GM19397 (cell line): ENCODE data around the gene UTP4.

Source experiments
- ATAC-seq: cut with Tn5 transposase; IDR thresholded peaks from one replicate; pipeline ENCODE4 v1.9.1; 2021; ENCODE audit warnings: mild to moderate bottlenecking, moderate library complexity; ENCODE audit not compliant: unreplicated experiment

UTP4 gene

DNA sequence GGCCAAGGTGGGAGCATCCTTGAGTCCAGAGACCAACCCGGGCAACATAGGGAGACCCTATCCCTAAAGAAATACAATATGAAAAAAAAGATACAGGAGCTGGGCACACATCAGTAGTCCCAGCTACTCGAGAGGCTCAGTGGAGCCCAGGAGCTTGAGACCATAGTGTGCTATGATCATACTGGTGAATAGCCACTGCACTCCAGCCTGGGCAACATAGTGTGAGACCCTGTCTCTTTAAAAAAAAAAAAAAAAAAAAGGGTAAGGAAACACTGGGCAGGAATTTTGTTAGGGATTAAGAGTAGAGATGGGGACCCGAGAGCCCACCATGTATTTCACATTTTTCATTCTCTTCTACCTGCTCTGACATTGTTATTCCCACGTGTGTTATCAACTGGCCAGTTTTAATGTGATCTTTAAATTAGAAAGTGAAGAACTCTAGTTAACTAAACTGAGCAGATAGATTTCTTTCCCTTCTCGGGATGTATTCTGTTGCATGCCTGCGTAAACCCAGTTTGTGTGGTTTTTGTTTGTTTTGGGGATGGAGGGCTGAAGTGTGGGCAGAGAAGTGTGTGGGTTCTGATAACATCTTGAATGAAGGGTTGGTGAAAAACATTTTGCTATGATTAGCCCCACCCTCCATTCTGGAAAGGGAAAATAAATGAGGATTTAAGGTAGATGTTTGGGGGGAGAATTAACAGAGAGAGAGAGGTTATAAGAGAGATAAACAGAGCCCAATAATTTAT, 37.3 kb downstream of the UTP4 start:
- no peak for ATAC-seq

DNA sequence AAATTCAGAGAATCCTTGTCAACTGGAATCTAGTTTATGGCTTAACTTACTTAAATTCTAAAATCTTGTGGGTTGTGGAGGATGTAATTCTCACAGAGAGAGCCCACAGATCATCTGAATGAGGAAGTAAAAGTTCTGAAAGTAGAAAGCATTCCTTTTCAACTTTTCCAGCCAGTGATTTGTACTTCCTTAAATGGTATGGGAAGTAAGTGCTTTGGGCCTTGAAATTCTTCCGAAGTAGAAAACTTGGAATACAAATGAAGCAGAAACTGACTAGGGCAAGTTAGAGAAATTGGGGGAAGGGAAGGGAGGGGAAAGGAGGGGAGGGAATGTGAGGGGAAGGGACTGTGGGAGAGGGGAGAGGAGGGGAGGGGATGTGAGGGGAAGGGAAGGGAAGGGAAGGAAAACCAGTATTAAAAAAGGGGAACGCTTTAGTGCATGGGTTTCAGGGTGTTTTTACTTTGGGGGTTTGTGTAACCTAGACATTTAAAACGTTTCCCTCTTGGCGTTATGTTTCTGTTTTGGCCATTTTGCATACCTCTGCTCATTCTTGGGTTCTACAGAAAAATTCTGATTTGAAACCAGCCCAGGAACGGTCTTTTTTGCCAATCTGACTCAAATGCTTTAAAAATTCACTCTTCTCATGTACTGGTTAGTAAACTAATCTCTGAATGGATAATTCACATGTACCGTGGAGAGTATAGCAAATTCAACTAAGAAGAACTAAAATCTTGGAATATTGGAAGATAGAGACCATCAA, 39.1 kb downstream of the UTP4 start:
- no peak for ATAC-seq

DNA sequence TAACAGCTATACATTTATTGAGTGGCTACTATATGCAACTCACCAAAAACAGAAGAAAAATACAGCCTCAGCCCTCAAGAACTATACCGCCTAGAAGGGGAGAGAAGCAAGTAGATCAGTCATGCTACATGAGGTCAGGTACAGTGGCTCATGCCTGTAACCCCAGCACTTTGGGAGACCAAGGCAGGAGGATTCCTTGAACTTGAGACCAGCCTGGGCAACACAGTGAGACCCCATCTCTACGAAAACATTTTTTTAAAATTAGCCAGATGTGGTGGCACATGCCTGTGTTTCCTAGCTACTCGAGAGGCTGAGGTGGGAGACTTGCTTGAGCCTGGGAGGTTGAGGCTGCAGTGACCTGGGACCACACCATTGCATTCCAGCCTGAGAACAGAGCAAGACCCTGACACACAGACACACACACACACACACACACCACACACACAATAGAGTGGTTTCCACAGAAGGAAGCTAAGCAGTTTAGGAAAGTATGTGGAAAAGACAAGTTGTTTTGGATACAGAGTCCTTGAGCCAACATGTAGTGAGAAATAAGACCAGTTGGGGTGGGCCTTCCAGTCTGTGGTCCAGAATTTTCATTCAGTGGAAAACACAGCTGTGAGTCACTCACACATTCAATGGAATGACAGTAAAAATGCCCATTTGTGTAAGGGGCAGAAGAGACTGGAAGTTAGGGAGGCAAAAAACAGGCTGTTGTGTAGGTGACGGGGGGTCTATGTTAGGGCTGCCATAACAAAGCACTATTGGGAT, 43.8 kb downstream of the UTP4 start:
- no peak for ATAC-seq

DNA sequence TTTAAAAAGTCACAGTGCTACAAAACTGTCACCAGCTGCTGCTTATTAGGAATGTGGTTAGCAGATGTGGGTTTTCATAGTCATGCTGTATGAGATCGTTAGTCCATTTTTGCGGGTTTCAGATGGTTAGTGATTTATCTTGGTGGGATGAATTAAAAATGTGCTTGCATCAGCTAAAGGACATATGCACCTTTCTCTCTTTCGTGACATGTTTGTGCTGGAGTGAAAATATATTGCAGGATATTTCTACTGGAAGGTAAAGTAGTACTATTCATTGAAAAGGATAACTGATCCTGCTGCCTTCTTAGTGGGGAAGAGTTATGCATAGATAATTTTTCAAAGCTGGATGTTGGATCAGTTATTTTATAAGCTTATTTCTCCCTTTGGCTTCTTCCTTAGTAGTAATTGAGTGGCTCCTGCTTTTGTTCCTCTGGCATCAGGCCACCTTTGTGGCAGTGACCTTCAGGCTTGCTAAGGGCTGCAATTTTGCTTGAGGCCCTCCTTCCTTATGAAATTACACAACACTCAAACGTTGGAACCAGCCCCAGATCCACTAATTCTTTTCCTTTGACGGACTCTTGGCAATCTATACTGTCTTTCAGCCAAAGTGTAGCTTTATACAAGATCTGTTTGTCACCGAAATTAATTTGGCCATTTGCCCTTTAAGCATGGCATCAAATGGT, 47.0 kb downstream of the UTP4 start:
- no peak for ATAC-seq

DNA sequence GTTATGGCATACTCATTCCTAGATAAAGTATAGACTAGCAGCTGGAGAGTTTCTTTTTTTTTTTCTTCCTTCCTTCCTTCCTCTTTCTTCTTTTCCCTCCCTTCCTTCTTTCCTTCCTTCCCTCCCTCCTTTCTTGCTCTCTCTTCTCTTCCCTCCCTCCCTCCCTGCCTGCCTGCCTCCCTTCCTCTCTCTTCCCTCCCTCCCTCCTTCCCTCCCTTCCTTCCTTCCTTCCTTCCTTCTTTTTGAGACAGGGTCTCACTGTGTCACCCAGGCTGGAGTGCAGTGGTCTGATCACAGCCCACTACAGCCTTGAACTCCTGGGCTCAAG, 47.5 kb downstream of the UTP4 start:
- ATAC-seq = no peak

DNA sequence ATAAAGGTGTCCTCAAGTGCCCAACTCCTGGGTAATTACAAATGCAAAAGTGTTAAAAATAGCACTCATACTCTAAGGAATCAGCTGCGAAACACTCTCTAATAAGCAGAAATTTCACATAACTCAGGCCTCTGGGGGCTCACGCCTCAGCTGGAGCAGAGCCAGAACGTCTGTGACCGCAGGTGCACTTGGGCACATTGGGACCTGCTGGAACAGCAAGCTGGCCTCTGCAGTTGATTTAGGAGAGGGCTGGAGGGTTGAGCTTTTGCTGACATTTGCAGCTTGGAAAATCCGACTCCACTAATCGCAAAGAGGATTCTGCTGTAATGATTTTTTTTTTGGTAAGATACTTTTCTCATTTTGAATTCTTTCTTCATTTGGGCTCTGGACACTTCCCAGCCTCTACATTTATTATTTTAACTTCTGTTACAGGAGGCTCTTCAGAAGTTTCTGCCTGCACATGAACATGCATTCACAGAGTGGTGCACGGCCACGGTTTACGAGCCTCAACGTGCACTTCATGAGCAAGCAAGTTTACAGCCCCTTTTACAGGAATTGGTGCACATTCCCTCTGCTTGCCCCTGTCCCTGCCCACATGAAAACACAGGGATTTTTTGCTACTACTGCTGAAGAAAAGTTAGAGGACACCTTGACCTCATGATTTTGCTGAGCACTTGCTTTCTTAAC, 50.4 kb downstream of the UTP4 start:
- no peak for ATAC-seq

DNA sequence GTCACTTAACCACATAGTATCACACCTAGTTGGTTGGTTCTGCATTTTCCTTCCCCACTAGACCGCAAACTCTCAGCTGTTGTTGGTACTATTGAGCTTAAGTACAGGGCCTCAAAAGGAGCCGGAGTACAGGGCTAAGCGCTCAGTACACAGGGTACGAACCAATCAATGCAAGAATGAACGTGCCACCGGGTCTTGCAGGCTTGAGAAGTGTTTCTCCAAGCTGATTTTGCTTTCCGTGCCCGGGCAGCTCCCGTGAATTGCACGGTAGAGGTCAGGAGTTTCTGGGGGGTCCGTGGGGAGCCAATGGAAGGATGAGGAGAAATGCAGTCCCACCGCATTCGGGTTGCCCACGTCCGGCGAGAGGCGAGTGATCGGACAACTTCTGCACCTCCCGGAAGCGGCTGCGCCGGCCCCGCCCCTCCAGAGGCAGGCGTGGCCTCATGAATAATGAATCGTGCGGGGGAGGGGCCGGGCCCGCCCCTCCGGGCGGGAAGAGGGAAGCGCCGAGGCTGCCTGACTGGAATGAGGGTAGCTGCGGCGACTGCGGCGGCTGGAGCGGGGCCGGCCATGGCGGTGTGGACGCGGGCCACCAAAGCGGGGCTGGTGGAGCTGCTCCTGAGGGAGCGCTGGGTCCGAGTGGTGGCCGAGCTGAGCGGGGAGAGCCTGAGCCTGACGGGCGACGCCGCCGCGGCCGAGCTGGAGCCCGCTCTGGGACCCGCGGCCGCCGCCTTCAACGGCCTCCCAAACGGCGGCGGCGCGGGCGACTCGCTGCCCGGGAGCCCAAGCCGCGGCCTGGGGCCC, 54.4 kb downstream of the UTP4 start, which contains the start of gene SNTB2:
Gene SNTB2 (plus strand): TSS at position 523 of the 804 bp plus-strand sequence. CDS start 3 bp downstream, at position 526.
- peak; percentile 73 for ATAC-seq

DNA sequence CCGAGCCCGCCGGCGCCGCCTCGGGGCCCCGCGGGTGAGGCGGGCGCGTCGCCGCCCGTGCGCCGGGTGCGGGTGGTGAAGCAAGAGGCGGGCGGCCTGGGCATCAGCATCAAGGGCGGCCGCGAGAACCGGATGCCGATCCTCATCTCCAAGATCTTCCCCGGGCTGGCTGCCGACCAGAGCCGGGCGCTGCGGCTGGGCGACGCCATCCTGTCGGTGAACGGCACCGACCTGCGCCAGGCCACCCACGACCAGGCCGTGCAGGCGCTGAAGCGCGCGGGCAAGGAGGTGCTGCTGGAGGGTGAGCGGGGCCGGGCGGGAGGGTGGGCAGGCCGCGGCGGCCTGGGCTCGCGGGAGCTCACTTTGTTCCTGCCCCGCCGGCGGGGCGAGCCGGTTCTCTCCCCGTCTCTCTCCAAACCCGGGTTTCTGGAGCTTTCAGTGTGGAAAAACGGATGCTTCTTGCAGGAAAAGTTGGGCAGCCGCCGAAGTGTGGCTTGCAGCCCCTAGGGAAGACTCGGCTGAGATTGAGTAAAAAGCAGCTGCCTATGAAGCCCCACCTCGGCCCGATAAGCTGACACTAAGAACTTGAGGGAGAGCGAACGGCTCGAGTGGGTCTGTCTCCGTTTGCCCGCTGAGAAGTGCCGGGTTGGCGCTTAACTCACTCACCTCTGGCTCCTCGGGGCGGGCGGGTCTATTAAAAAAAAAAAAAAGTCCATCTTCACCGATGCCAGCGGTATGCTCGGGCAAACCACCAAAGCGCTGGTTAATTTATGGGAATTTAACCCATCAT, 55.2 kb downstream of the UTP4 start:
- ATAC-seq = peak; percentile 34

GRCh38 chr16:69188236-69188549, 55.7 kb downstream of the UTP4 start:
- no peak for ATAC-seq

GRCh38 chr16:69188716-69189115, 56.3 kb downstream of the UTP4 start:
- no peak for ATAC-seq

- no peak for ATAC-seq
Measured at GRCh38 chr16:69190046-69190588, 57.7 kb downstream of the UTP4 start.

- no peak for ATAC-seq
Measured at GRCh38 chr16:69190598-69190997, 58.1 kb downstream of the UTP4 start.

GRCh38 chr16:69191136-69191535, 58.7 kb downstream of the UTP4 start:
- no peak for ATAC-seq

DNA sequence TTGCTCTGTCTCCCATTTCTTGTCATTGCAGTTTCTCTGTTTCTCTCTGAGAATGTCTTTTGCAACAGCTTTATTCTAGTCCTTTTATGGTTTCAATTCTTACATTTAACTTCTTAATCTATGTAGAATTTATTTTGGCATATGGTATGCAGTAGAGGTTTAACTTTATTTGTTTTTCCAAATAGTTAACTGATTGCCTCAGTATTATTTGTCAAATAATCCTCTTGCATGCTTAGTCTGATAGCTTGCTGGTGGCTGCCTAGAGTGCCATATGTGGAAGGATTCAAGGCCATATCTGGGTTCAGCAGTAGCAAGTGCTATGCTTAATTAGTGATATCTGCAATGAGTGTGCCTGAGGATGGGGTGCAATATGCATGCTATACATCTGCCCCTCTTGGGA, 61.4 kb downstream of the UTP4 start:
- no peak for ATAC-seq

- no peak for ATAC-seq
Measured at GRCh38 chr16:69194488-69194887, 62.0 kb downstream of the UTP4 start.

DNA sequence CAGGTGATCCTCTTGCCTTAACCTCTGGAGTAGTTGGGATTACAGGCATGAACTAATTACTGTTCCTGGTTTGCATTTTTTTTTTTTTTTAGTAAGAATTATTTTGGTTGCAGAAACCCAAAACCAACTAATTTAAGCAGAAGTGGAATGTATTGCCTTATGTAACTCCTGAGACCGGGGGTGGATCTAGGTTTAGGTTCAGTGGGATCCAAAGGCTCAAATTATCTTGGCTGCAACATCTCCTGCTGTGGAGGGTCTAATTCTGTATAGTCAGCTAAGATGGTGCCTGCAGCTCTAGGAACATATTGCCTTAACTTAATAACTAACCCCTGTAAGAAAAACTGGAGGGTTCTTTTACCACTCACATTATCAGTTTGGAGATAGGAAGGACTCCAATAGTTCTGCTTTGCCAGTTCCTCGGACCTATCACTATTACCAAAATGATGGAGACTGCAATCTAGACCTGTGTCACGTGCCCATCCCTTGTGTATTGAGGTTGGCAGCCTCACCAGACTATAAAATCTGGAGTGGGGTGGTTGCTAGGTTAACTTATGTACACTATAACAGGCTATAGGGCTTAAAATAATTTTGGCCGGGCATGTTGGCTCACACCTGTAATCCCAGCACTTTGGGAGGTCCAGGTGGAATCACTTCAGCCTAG, 63.0 kb downstream of the UTP4 start:
- ATAC-seq = no peak

DNA sequence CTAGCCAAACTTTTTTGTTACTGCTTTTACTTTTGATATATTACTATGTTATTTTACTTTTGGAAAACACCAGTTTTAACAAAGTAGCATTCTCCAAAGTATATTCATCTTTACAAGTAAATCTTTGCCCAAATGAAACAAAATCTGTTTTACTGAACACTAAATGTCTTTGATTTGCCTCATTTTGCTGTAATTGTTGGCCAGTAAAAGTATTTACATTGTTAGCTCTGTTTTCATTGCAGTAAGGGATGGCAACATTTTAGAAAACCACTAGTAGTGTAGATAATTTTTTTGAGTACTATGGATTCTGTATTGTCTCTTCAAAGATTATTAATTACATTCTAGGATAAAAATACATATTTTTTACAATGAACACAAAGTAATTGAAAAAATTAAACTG, 65.1 kb downstream of the UTP4 start:
- ATAC-seq = no peak

DNA sequence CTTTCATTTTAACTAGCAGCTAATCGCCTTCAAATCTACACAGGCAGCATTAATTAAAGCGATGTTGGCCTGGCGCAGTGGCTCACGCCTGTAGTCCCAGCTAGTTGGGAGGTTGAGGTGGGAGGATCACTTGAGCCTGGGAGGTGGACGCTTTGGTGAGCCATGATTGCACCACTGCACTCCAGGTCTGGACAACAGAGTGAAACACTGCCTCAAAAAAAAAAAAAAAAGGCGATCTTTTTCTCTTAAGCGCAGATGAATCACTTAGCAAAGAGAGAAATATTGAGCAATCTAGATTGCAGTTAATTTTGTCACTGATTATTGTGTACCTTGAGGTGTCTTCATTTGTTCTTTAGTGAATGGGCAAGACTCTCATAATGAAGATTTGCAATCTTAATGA, 66.9 kb downstream of the UTP4 start:
- no peak for ATAC-seq
